PFSK-1 (cell line): ENCODE measurements around the gene OR9Q1.

Experiments
- FOXP2 ChIP-seq: optimal IDR thresholded peaks from 2 replicates; pipeline ENCODE3; 2011; ENCODE audit warnings: borderline replicate concordance, control low read depth, inconsistent platforms; ENCODE audit not compliant: insufficient read depth; ENCODE audit errors: extremely low read length, extremely low read depth
- POLR2AphosphoS5 ChIP-seq: IDR thresholded peaks from 2 replicates; pipeline ENCODE4 v1.6.1; 2012; ENCODE audit warnings: low read depth, mild to moderate bottlenecking, control low read depth, low read length, moderate library complexity
- REST ChIP-seq, 2 experiments: IDR thresholded peaks; 2 replicates each; pipeline versions ENCODE4 v1.6.1 to v1.8.0; 2011 to 2012; ENCODE audit warnings: low read depth in 2 of 2, low read length in 2 of 2, control low read depth in 1 of 2, inconsistent platforms in 1 of 2, mild to moderate bottlenecking in 1 of 2, moderate library complexity in 1 of 2; ENCODE audit not compliant: insufficient read depth in 1 of 2
- SIN3A ChIP-seq: IDR thresholded peaks from 2 replicates; pipeline ENCODE4 v1.6.1; 2012; ENCODE audit warnings: mild to moderate bottlenecking, low read length, moderate library complexity, borderline replicate concordance; ENCODE audit not compliant: insufficient read depth
- TAF1 ChIP-seq: IDR thresholded peaks from 2 replicates; pipeline ENCODE4 v1.6.1; 2012; ENCODE audit warnings: low read length, control low read depth, borderline replicate concordance; ENCODE audit not compliant: insufficient read depth

- TF ChIP-seq FOXP2 (no peak), POLR2AphosphoS5 (no peak), TAF1 (no peak), REST (IDR thresholded peaks at IDR 0.05; ENCODE audit: insufficient read depth in 1 of 2, low read depth in 2 of 2, low read length in 2 of 2) (no peak), SIN3A (no peak)
Measured at GRCh38 chr11:58121096-58121495, 97.4 kb downstream of the OR9Q1 start.
